Common myeloid progenitor, CD34-positive (primary cell): ENCODE measurements around the gene C10orf67.
"Not testable (repeated sequence)": the region's sequence is repeated elsewhere in the genome, so short reads cannot be mapped to it uniquely, and the experiment has no call there.

Experiments used
- CTCF ChIA-PET: fragments of 350-600 bp; sonication (Branson Sonifier 250); formaldehyde crosslinking; loops from one replicate; lab custom pipeline; 2021; ENCODE audit warnings: antibody characterized with exemption; lab: Charles Lee
- POLR2A ChIA-PET: fragments of 350-600 bp; sonication (Branson Sonifier 250); formaldehyde crosslinking; loops from one replicate; lab custom pipeline; 2021; ENCODE audit warnings: antibody characterized with exemption; lab: Charles Lee
- DNase-seq, 3 donors: peaks; one replicate each; pipeline versions ENCODE4 v3.0.0 to v3.0.0-alpha.2; 2013
- H3K27ac ChIP-seq, 2 experiments: 1 replicate in 1 of 2; 2 replicates in 1 of 2; pipeline ENCODE4 v1.7.0; 2013; ENCODE audit warnings: inconsistent platforms in 2 of 2, low read length in 2 of 2, mild to moderate bottlenecking in 2 of 2, low read depth in 1 of 2, moderate library complexity in 1 of 2; ENCODE audit not compliant: severe bottlenecking in 2 of 2, insufficient read depth in 1 of 2, poor library complexity in 1 of 2
- H3K27me3 ChIP-seq, 5 experiments: replicated peaks in 2 of 5; 1 replicate in 3 of 5; 2 replicates in 2 of 5; pipeline versions ENCODE4 v1.6.1 to v1.7.0; 2013; ENCODE audit warnings: low read length in 4 of 5, mild to moderate bottlenecking in 2 of 5, moderate library complexity in 2 of 5, inconsistent platforms in 1 of 5; ENCODE audit not compliant: insufficient read depth in 5 of 5, control insufficient read depth in 4 of 5
- H3K36me3 ChIP-seq, 4 experiments: 1 replicate in 2 of 4; 2 replicates in 2 of 4; pipeline versions ENCODE4 v1.6.1 to v1.7.0; 2013; ENCODE audit warnings: low read length in 3 of 4, control low read depth in 1 of 4, mild to moderate bottlenecking in 1 of 4; ENCODE audit not compliant: control insufficient read depth in 4 of 4, insufficient read depth in 4 of 4
- H3K4me1 ChIP-seq, 4 experiments: 1 replicate in 3 of 4; 2 replicates in 1 of 4; pipeline versions ENCODE4 v1.6.1 to v1.7.1; 2013; ENCODE audit warnings: low read length in 3 of 4, mild to moderate bottlenecking in 3 of 4, control low read depth in 1 of 4, inconsistent platforms in 1 of 4, moderate library complexity in 1 of 4; ENCODE audit not compliant: control insufficient read depth in 4 of 4, insufficient read depth in 4 of 4; ENCODE audit errors: control extremely low read depth in 1 of 4
- H3K4me3 ChIP-seq, 7 experiments: 1 replicate in 4 of 7; 2 replicates in 3 of 7; pipeline versions ENCODE4 v1.5.1 to v1.7.0; 2013; ENCODE audit warnings: mild to moderate bottlenecking in 7 of 7, low read length in 6 of 7, moderate library complexity in 6 of 7, inconsistent platforms in 2 of 7, low read depth in 2 of 7, control low read depth in 1 of 7; ENCODE audit not compliant: insufficient read depth in 4 of 7, control insufficient read depth in 1 of 7; ENCODE audit errors: extremely low read depth in 1 of 7
- H3K9me3 ChIP-seq, 5 experiments: 1 replicate in 4 of 5; 2 replicates in 1 of 5; pipeline versions ENCODE4 v1.6.1 to v1.7.1; 2013; ENCODE audit warnings: low read length in 4 of 5, mild to moderate bottlenecking in 2 of 5, inconsistent platforms in 1 of 5, low read depth in 1 of 5, moderate library complexity in 1 of 5; ENCODE audit not compliant: control insufficient read depth in 4 of 5, insufficient read depth in 2 of 5; ENCODE audit errors: control extremely low read depth in 1 of 5
- WGBS: methylation state at CpG from one replicate; pipeline ENCODE4 v1.1.5; 2013; ENCODE audit not compliant: insufficient coverage; 5-methylcytosine and 5-hydroxymethylcytosine counted together

C10orf67 gene

DNA sequence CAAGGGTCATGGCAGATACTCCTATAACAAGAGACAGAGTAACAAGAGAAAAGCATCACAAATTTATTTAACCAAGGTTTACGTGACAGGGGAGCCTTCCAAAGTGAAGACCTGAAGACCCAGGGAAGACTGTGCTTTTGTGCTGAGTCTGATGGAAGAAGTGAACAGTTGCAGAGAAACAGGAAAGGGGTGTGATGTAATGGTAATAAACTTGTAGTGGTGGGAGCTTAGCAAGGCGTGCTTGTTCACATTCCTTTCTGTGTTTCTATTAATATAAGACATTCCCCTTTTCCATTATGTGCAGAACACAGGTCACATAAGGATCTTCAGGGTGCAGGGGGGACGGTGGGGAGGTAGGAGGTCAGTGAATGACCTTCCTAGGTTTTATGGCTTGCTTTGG, 25.5 kb upstream of the C10orf67 start:
- Histone ChIP-seq H3K9me3 (peaks cover 0 to 5% (median 0%) of the 10 kb centered on the region in 5 experiments), H3K27me3 (peaks cover 3 to 18% (median 13%) of the 10 kb centered on the region in 5 experiments), H3K36me3 (no peaks in the 10 kb centered on the region), H3K27ac (no peak overlapping the region), H3K4me3 (no peak overlapping the region), H3K4me1 (peaks cover 9 to 18% (median 12%) of the 10 kb centered on the region in 4 experiments)
- DNase-seq, result no peak
- ChIA-PET POLR2A (no interaction called here), CTCF (no interaction called here)
- 75% methylated on average over 2 of the region's 3 CpGs for WGBS

DNA sequence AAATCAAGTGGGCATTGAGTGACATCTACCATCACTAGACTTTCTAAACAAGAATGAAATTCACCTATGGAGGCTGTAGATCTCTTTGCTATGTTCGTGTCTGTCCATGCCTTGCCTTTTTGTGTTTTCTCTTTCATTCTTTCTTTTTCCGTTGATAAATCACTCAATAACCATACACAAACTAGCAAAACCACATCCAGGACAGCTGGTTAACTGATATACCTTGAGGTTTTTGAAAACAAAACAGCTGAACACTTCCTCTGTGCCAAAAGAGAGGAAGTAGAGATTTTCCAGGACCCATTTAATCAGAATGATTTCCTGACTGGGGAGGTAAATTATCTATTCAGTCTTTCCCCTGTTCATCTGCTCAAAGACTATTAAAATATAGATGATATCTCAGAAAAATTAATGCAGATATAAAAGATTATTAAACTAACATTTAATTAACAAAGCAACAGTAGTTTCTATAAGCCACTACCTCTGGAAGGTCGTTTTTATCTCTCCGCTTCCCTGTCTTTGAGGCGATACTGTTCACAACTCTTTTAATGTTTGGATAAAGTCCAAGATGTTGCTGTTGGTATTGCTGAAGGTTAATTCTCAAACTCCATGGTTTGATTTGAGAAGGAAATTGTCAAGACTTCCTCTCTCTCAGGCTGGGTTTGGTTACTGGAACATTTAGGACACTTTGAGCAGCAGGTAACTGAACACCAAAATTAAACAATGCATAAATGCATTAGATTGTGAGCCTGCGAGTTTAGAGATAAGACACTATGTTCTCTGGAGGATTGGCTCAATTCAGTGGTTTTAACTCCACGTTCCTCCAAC, 24.4 kb upstream of the C10orf67 start:
- CTCF ChIA-PET, result interaction anchor here (0.8 kb wide), 1 partner anchor 8 kb away, joined by 3 read pairs; no protein-coding TSS in a partner anchor

DNA sequence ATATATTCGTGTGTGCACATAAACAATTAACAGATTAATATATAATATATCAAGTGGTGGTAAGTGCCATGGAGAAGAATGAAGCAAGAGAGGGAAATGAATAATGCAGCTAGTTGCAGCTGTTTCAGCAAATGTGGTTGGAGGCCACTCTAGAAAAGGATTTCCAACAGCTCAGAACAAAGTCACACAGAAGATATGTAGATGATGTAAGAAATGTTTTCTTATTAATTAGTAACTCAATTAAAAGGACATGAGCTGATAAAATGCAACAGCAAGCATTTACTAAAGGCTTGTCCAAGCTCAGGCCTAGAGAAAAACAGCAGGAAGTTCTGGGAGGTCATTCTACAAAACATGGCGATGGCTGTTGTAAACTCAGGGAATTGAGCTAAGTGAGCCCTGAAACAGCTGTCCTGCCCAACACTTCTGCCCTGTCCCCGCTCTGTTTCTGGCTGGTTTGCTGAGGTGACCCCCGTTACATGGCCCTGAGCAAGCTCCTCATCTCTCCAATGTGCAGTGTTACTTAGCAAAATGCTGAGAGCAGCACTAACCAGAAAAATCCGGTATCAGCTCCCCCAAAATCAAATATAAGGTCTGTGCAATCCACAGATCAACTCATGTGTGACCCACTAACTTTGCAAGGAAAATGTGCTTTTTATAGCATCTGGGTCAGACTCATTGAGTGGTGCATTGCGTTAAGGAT, 23.4 kb upstream of the C10orf67 start:
- Histone ChIP-seq H3K27ac (no peak overlapping the region), H3K36me3 (no peaks in the 10 kb centered on the region), H3K4me3 (no peak overlapping the region), H3K27me3 (peaks cover 0 to 28% (median 13%) of the 10 kb centered on the region in 5 experiments), H3K9me3 (peaks cover 0 to 5% (median 0%) of the 10 kb centered on the region in 5 experiments), H3K4me1 (peaks cover 9 to 18% (median 12%) of the 10 kb centered on the region in 4 experiments)
- ChIA-PET CTCF (interaction anchor here (0.8 kb wide), 1 partner anchor 9 kb away, joined by 3 read pairs; no protein-coding TSS in a partner anchor), POLR2A (no interaction called here)
- WGBS, result 97% methylated on average over 4 of the region's 6 CpGs
- DNase-seq, result no peak

More for the DNA sequence above, 24.4 kb upstream of the C10orf67 start:
- peak; percentile 10 to 75 (median 64) for DNase-seq
- Histone ChIP-seq H3K4me3 (peak overlapping the region in 1 of 7 experiments; percentile 3), H3K27me3 (peaks cover 0 to 23% (median 13%) of the 10 kb centered on the region in 5 experiments), H3K27ac (no peak overlapping the region), H3K4me1 (peaks cover 9 to 18% (median 12%) of the 10 kb centered on the region in 4 experiments), H3K9me3 (peaks cover 0 to 5% (median 0%) of the 10 kb centered on the region in 5 experiments), H3K36me3 (no peaks in the 10 kb centered on the region)
- POLR2A ChIA-PET, result no interaction called here
- 0% methylated on average over 3 of the region's 7 CpGs for WGBS

DNA sequence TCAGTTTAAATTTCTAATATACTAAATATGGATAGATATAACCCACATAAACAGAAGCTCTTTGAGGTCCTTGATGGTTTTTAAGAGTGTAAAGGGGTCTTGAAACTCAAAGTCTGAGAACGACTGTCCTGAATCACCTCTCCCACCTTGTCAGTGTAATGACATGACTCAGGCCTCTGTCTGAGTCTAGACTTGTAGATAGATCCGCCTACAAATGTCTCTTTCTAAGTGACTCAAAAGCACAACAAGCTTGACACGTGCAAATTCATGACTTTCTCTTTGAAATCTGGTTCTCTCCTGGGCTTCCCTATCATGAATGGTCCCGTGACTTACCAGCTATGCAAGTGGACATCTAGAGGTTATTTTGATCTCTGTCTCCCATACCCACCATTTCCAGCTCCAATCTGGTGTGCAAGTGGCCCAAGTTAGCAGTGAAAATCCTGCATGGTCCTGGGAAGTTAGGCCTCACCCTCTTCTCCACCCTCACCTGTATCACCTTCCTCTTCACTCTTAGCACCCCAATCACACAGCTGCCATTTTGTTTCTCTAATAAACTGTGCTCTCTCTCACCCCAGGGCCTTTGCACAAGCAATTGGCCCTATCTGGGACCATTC, 20.9 kb upstream of the C10orf67 start:
- H3K27ac ChIP-seq, CTCF ChIA-PET, H3K9me3 ChIP-seq, H3K4me3 ChIP-seq, POLR2A ChIA-PET, H3K36me3 ChIP-seq, DNase-seq: not testable (repeated sequence)
- Histone ChIP-seq H3K4me1 (peaks cover 9 to 18% (median 12%) of the 10 kb centered on the region in 4 experiments), H3K27me3 (peaks cover 0 to 30% (median 14%) of the 10 kb centered on the region in 5 experiments)
- 100% methylated on average over 3 of the region's 4 CpGs for WGBS

GRCh38 chr10:23364378-23364777, 19.8 kb upstream of the C10orf67 start:
- H3K4me1 ChIP-seq, result peaks cover 9 to 16% (median 11%) of the 10 kb centered on the region in 4 experiments
- no peaks in the 10 kb centered on the region for H3K36me3 ChIP-seq
- 83% methylated on average over 3 of the region's 5 CpGs for WGBS
- no peak overlapping the region for H3K27ac ChIP-seq
- H3K9me3 ChIP-seq, result no peaks in the 10 kb centered on the region
- no peak for DNase-seq
- H3K4me3 ChIP-seq, result no peak overlapping the region
- ChIA-PET POLR2A (no interaction called here), CTCF (no interaction called here)
- H3K27me3 ChIP-seq, result peaks cover 0 to 28% (median 11%) of the 10 kb centered on the region in 5 experiments

DNA sequence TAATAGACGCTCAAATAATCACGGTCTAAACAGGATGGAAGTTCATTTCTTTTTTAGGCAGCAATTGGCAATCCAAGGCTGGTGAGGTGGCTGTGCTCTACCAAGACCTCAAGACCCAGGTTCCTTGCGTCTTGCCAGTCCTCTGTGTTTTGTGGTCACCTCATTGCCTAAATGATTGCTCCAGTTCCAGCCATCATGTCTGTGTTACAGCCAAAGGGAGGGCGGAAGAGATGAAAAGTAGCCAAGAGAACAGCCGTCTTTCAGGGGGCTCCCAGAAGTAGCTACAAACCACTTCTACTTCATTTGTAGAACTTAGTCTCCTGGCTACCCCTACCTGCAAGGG, 19.2 kb upstream of the C10orf67 start:
- WGBS, result 100% methylated on average over 4 of the region's 5 CpGs
- H3K4me3 ChIP-seq, result no peak overlapping the region

More for the DNA sequence above, 19.2 kb upstream of the C10orf67 start:
- Histone ChIP-seq H3K36me3 (no peaks in the 10 kb centered on the region), H3K27ac (no peak overlapping the region), H3K4me1 (peaks cover 5 to 10% (median 8%) of the 10 kb centered on the region in 4 experiments), H3K9me3 (no peaks in the 10 kb centered on the region), H3K27me3 (peaks cover 0 to 28% (median 11%) of the 10 kb centered on the region in 5 experiments)
- CTCF ChIA-PET, result no interaction called here
- POLR2A ChIA-PET, result no interaction called here
- no peak for DNase-seq
